GM10266 (cell line): Measurements from ENCODE around the gene S100A16.

Experiments used
- DNase-seq: peaks from one replicate; pipeline ENCODE4 v3.0.0; 2012; ENCODE audit errors: extremely low spot score
- CTCF ChIP-seq: IDR thresholded peaks from 2 replicates; pipeline ENCODE4 v1.5.1; 2012; ENCODE audit warnings: mild to moderate bottlenecking, low read depth; ENCODE audit not compliant: control insufficient read depth, insufficient read depth; ENCODE audit errors: missing control alignments

The S100A16 gene

GRCh38 chr1:153624965-153625611, 12.2 kb upstream of the S100A16 start:
- no peak for DNase-seq
- TF ChIP-seq CTCF, result no peak

- no peak for TF ChIP-seq CTCF
These were observed 10.2 kb upstream of the S100A16 start for GRCh38 chr1:153623101-153623500.

GRCh38 chr1:153619171-153619570, 6.2 kb upstream of the S100A16 start:
- DNase-seq, result no peak
- TF ChIP-seq CTCF, result no peak

More at GRCh38 chr1:153623101-153623500, 10.2 kb upstream of the S100A16 start:
- DNase-seq, result no peak

GRCh38 chr1:153617663-153618062, 4.7 kb upstream of the S100A16 start:
- DNase-seq, result peak; percentile 47
- TF ChIP-seq CTCF, result peak; percentile 58

- no peak for DNase-seq
- TF ChIP-seq CTCF, result no peak
These were observed 4.0 kb upstream of the S100A16 start for GRCh38 chr1:153616917-153617311.

GRCh38 chr1:153616144-153616916, 3.4 kb upstream of the S100A16 start, which contains the start of gene S100A14:
TSS of gene S100A14 (minus strand) at chr1:153616325. CDS start at chr1:153615858, 467 bp downstream.
- no peak for TF ChIP-seq CTCF

GRCh38 chr1:153615406-153615805, 2.5 kb upstream of the S100A16 start:
- no peak for TF ChIP-seq CTCF
- no peak for DNase-seq

More at GRCh38 chr1:153616144-153616916, 3.4 kb upstream of the S100A16 start, which contains the start of gene S100A14:
- no peak for DNase-seq
